Right lobe of liver (tissue), 6 donors: ENCODE measurements around the gene ANXA4. TPM values are rescaled to one million over a fixed set of nuclear protein-coding genes. Genes with fewer than 3 reads are reported as not detected.
"Not testable (repeated sequence)": the region's sequence is repeated elsewhere in the genome, so short reads cannot be mapped to it uniquely, and the experiment has no call there.

ENCODE experiments used
- ATAC-seq, 4 donors: fragments of 200-7000 bp; cut with Tn5 transposase; one replicate each; pipeline ENCODE4 v1.9.1; 2020; ENCODE audit warnings: mild to moderate bottlenecking in 4 of 4, moderate library complexity in 4 of 4
- DNase-seq, 3 donors: peaks; one replicate each; pipeline ENCODE4 v3.0.0-alpha.2; 2020
- H3K27ac ChIP-seq, 3 donors: fragments of 200-600 bp; one replicate each; pipeline ENCODE4 v1.8.0; 2022
- H3K27me3 ChIP-seq, 2 donors: fragments of 200-600 bp; one replicate each; pipeline ENCODE4 v1.8.0; 2022
- H3K36me3 ChIP-seq, 4 donors: fragments of 200-600 bp; sonication (generic) in 1 of 4; one replicate each; pipeline versions ENCODE4 v1.5.1 to v1.8.0; 2017 to 2022; ENCODE audit warnings: control low read depth in 1 of 4
- H3K4me1 ChIP-seq, 4 donors: fragments of 200-600 bp; sonication (generic) in 1 of 4; one replicate each; pipeline versions ENCODE4 v1.5.1 to v1.8.0; 2017 to 2022; ENCODE audit warnings: control low read depth in 1 of 4
- H3K4me3 ChIP-seq, 3 donors: fragments of 200-600 bp; one replicate each; pipeline ENCODE4 v1.8.0; 2022
- H3K9me3 ChIP-seq, 4 donors: fragments of 200-600 bp; sonication (generic) in 1 of 4; one replicate each; pipeline versions ENCODE4 v1.5.1 to v1.8.0; 2017 to 2022; ENCODE audit warnings: control low read depth in 1 of 4
- CTCF ChIP-seq, 4 donors: fragments of 200-600 bp in 3 of 4; fragments of 450-650 bp in 1 of 4; IDR thresholded peaks; one replicate each; pipeline versions ENCODE4 v1.5.1 to v1.8.0; 2016 to 2022; ENCODE audit warnings: antibody characterized with exemption in 4 of 4, mild to moderate bottlenecking in 2 of 4
- POLR2A ChIP-seq: fragments of 450-650 bp; IDR thresholded peaks from one replicate; pipeline ENCODE4 v1.6.1; 2017; ENCODE audit warnings: antibody characterized with exemption, mild to moderate bottlenecking
- WGBS: methylation state at CpG from one replicate; pipeline ENCODE4 v1.1.6; 2018; ENCODE audit warnings: low coverage, low lambda C conversion rate; ENCODE audit not compliant: insufficient coverage; ENCODE audit errors: missing lambda C conversion rate; 5-methylcytosine and 5-hydroxymethylcytosine counted together
- intact Hi-C, 2 donors: fragments of 100-400 bp; cut with DNase I; formaldehyde crosslinking; loops; one replicate each; pipeline versions ENCODE4 v1.11.2 to v1.14.1; 2022
- total RNA-seq, 6 experiments: library from RNA; depleted of rRNA in 2 of 6; stranded (reverse); fragments of >200 nt in 2 of 6; fragmentation: NEBNext Ultra II Directional in 3 of 6; extraction: Animal tissue kit (Norgen Biotek cat#: 25700) in 3 of 6; gene quantifications; one replicate each; pipeline versions ENCODE4 v1.1.0 to v1.2.4, GENCODE V29; 2016 to 2023
- donor health status: DM: no; HTN: yes; CAD: no.
- donor health status: DM: no; HTN: no; CAD: no.
- donor health status: DM: no; HTN: no; CAD: no.
- donor health status: DM: no; HTN: yes; CAD: no.
- donor health status: DM: no; HTN: yes; CAD: no.

ANXA4 gene
- total RNA-seq, 6 experiments from 2014 or later = 53.5 to 173 (median 92.1) TPM

- H3K27ac ChIP-seq = no peak overlapping the region
- TF ChIP-seq CTCF (IDR thresholded peaks at IDR 0.05) = no peak
- TF ChIP-seq POLR2A = no peak
- 92% methylated on average over 2 of the region's 2 CpGs for WGBS
- ATAC-seq = no peak
- no peaks in the 10 kb centered on the region for H3K9me3 ChIP-seq
- no peak for DNase-seq
- H3K4me3 ChIP-seq = no peak overlapping the region
- H3K36me3 ChIP-seq = peaks cover 0 to 10% (median 0%) of the 10 kb centered on the region in 4 donors
- H3K27me3 ChIP-seq = no peaks in the 10 kb centered on the region
- intact Hi-C loops = no loop called here
- peaks cover 0 to 7% (median 0%) of the 10 kb centered on the region in 4 donors for H3K4me1 ChIP-seq
Measured at GRCh38 chr2:69762025-69762424, 20.1 kb downstream of the ANXA4 start.

GRCh38 chr2:69762513-69763494, 20.9 kb downstream of the ANXA4 start:
- Histone ChIP-seq H3K4me1 (peaks cover 0 to 7% (median 3%) of the 10 kb centered on the region in 4 donors), H3K9me3 (no peaks in the 10 kb centered on the region), H3K27ac (no peak overlapping the region), H3K4me3 (no peak overlapping the region), H3K36me3 (peaks cover 0 to 6% (median 0%) of the 10 kb centered on the region in 4 donors), H3K27me3 (no peaks in the 10 kb centered on the region)
- TF ChIP-seq CTCF (IDR thresholded peaks at IDR 0.05) = no peak
- no peak for TF ChIP-seq POLR2A
- intact Hi-C loops = no loop called here
- ATAC-seq (peak; percentile 16 to 47 (median 32)), DNase-seq (no peak)
- WGBS = 84% methylated on average over 10 of the region's 14 CpGs

GRCh38 chr2:69763831-69764230, 21.9 kb downstream of the ANXA4 start:
- H3K27me3 ChIP-seq, H3K27ac ChIP-seq, intact Hi-C loops, DNase-seq, H3K36me3 ChIP-seq, H3K4me3 ChIP-seq, ATAC-seq, H3K9me3 ChIP-seq: not testable (repeated sequence)
- WGBS = 83% methylated on average over 6 of the region's 7 CpGs
- H3K4me1 ChIP-seq = peaks cover 0 to 17% (median 8%) of the 10 kb centered on the region in 4 donors

- Histone ChIP-seq H3K4me3 (no peak overlapping the region), H3K36me3 (no peaks in the 10 kb centered on the region), H3K9me3 (no peaks in the 10 kb centered on the region), H3K27me3 (no peaks in the 10 kb centered on the region), H3K27ac (no peak overlapping the region), H3K4me1 (peaks cover 0 to 21% (median 9%) of the 10 kb centered on the region in 4 donors)
- peak in 2 of 4 donors; percentile 55 to 63 for ATAC-seq
- intact Hi-C loops = no loop called here
- 53% methylated on average over 5 of the region's 5 CpGs for WGBS
- TF ChIP-seq POLR2A = no peak
- TF ChIP-seq CTCF (IDR thresholded peaks at IDR 0.05) = no peak
- DNase-seq = no peak
Measured at GRCh38 chr2:69764286-69765095, 22.6 kb downstream of the ANXA4 start.
